SK-N-MC (cell line): ENCODE data around the gene PPP4R2.

Experiments used
- EZH2 ChIP-seq: fragments of 200-600 bp; sonication (generic); IDR thresholded peaks from one replicate; pipeline ENCODE4 v1.6.1; 2017; ENCODE audit warnings: antibody characterized with exemption
- POLR2AphosphoS5 ChIP-seq: IDR thresholded peaks from 2 replicates; pipeline ENCODE4 v1.6.1; 2012; ENCODE audit warnings: mild to moderate bottlenecking, low read depth, low read length, borderline replicate concordance

DNA sequence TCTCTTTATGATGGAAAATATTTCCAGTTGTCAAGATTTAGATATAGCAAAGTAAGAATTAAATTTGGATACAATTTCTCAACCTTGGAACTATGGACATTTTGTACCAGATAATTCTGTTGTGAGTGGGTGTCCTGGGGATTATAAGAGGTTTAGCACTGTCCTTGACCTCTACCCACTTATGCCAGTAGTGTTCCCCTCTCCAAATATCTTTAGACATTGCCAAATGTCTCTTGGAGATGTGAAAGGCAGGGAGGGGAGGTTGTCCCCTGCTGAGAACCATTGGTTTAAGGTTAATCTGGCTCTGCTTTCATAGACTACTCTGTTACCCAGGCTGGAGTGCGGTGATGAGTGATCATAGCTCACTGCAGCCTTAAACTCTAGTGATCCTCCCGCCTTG lies 64.8 kb downstream of the PPP4R2 start, which contains the start of gene EBLN2:
- no peak for TF ChIP-seq POLR2AphosphoS5
- TF ChIP-seq EZH2: no peak
